Muscle of back (tissue), 13 donors: ENCODE results near the gene ERMAP. TPM values are rescaled to one million over a fixed set of nuclear protein-coding genes. Genes with fewer than 3 reads are reported as not detected.
A peak's percentile ranks its signal among the peaks of the same experiment; 100 is the strongest.

ENCODE experiments used
- DNase-seq, 3 donors: peaks; one replicate each; pipeline versions ENCODE4 v3.0.0 to v3.0.0-alpha.2; 2013
- long read RNA-seq, 9 donors: transcript quantifications; one replicate each; lab custom pipeline, GENCODE V29; 2026
- polyA plus RNA-seq, 10 donors: library from polyadenylated mRNA; unstranded; fragments of 120-200 nt; gene quantifications; one replicate each; pipeline ENCODE4 v1.2.1, GENCODE V29; 2013; ENCODE audit not compliant: insufficient read length in 10 of 10

ERMAP gene, protein sequence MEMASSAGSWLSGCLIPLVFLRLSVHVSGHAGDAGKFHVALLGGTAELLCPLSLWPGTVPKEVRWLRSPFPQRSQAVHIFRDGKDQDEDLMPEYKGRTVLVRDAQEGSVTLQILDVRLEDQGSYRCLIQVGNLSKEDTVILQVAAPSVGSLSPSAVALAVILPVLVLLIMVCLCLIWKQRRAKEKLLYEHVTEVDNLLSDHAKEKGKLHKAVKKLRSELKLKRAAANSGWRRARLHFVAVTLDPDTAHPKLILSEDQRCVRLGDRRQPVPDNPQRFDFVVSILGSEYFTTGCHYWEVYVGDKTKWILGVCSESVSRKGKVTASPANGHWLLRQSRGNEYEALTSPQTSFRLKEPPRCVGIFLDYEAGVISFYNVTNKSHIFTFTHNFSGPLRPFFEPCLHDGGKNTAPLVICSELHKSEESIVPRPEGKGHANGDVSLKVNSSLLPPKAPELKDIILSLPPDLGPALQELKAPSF
- 10 to 100 TPM in 3 of 10 donors, 1 to 10 TPM in 7; 5.9 to 12.0 (median 8.3) TPM for polyA plus RNA-seq
- long read RNA-seq, donor 1: 0 reads
- long read RNA-seq, donor 2: 0 reads
- long read RNA-seq, donor 3: 0 reads
- long read RNA-seq, donor 4: 0 reads
- long read RNA-seq, donor 5: 0 reads
- long read RNA-seq, donor 6: 0 reads
- long read RNA-seq, donor 7: 0 reads
- long read RNA-seq, donor 8: 0 reads
- long read RNA-seq, donor 9: 0 reads

DNA sequence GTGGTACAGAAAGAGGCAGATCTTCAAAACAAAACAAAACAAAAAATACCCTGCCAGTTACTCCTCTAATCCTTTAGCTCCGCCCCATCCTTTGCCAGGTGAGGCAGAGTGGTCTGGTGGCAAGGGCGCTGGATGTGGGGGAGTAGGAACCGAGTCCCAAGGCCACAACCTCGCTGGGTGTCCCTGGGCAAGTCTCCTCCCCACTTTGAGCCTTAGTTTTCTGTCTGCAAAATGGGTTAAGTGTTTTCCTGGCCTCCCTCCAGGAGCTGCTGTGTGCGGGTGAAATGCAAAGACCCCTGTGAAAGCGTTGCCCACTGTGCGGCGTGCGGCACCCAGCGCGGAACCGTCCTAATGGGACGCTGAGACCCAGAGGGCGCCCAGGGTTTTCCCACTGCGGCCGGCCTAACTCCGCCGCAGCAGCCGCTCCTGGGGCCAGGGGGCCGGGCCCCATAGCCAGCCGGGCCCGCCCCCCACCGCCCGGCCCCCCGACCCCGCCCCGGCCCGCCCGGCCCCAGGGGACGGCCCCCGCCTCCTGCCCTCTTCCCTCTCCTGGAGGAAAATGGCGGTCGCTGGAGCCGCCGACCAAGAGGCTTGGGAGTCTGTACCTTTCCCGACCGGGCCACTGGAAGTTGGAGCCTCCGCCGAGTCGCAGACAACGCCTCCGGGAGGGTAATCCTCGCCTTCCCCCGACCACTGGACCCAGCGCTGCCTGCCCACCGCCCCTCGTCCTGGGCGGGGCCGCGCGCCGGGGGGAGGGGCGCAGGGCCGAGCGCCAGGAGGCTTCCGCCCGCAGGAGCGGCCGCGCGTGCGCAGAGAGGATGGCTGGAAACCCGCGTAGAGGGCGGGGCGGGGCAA lies at the start of gene ERMAP, which contains the start of gene SVBP:
Gene ERMAP, plus strand, starts transcription at position 538 of the 855 bp plus-strand sequence. CDS start 13,327 bp downstream, outside the sequence.
Gene SVBP, minus strand, starts transcription at position 813 of the 855 bp plus-strand sequence. CDS start 853 bp downstream, outside the sequence.
- DNase-seq: peak; percentile 88 to 97 (median 93)

DNA sequence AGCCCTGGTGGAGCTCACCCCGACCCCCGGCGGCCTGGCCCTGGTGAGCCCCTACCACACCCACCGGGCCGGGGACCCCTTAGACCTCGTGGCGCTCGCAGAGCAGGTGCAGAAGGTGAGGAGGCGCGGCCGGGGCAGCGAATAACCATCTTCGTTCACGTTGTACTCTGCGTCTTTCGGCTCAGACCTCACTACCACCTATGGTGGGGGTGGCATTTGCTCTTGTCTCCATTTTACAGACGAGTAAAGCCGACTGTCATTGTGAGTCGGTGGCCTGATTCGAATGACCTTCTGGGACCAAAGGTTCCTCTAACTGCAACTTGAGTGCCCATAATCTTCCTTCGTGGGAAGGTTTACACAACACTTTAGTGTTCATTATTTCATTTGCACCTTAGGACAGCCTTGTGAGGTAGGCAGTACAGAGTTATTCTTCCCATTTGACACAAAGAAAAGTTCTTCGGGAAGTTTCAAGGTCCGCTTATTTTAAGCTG lies 49.4 kb upstream of the ERMAP start:
- no peak for DNase-seq

DNA sequence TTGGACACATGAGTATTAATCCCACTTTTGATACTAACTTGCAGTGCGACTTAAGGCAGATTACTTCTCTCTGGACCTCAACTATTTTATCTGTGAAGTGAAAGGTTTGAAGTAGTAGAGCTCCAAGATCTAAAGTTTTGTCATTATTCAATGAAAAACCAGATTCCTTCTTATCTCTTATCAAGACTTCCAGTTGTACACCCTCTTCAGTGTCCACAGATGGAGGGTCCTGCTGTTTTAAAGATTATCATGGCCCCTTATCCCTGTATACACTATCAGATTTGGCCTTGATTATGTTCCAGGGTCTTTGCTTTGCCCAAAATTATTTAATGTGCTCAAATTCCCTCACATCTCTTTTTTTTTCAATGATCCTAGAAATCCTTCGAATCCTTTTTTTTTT lies 48.8 kb upstream of the ERMAP start:
- DNase-seq: no peak

DNA sequence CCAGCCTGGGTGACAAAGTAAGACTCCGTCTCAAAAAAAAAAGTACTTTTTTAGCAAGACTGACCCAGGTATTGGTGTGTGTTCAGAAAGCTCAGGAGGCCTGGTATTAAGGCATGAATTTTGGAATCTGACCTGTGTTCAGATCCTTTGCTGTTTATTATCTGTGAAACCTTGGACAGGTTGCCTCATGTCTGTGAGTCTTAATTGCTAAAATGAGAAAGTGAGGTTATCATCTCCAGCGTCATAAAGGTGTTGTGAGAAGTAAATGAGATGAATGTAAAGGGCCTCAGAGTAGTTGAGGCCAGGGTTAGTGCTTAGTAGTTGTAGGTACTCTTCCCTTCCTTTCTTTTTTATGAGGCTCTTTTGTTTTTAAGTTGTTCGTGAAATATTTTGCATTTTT lies 47.1 kb upstream of the ERMAP start:
- no peak for DNase-seq

DNA sequence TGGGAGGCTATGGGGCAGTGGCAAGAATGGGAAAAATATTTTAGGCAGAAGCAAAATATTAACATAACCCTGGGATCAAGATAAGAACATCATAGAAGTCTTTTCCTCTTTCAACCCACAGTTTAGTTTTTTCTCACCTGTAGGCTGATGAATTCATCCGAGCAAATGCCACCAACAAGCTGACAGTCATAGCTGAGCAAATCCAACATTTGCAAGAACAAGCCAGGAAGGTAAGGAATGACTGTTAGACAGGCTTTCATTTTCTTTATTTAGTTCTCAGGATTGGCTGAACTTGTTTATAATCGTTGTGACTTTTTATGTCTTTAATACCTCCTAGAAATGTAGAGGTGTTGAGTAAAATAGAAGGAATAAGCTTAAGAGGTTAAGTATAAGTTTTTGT lies 43.5 kb upstream of the ERMAP start:
- no peak for DNase-seq

DNA sequence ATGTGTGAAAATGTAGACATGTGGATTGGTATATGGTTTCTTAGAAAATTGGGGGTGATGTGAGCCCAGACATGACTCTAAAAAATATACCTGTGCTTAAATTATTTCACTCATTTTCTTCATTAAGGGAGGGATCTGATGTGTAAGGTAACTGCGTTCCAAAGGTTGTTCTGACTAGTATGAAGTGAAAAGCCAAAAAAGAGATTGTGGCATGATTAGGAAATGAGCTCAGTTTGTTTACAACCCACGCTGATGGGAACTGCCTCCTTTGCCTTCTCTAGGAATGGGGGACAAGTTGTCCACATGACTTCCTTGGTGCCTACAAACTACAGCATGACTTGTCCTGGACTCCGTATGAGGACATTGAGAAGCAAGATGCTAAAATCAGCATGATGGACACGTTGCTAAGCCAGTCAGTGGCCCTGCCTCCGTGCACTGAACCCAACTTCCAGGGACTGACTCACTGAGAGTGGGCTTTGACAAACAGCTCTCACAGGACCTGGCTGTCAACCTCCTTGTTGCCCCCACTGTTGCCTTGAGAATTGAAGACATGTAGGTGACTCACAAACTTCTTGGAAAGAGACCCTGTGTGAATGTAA lies 41.9 kb upstream of the ERMAP start:
- no peak for DNase-seq

DNA sequence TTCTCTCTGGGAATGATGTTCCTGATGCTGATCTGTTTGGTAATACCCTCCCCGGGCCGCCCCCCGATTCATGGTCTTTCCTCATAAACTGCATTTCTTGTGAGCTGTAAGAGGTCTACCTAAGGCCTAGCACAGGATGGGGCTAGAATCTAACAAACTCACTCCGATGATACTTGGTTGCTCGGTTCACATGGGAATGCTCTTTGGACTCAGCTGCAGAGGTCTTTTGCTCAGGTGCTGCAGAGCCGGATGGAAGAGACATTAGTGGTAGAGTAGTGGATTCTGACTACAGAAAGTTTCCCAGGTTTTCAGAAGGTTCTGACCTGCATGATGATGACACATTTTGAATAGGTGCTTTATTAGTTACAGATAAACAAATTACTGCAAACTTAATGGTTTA lies 40.4 kb upstream of the ERMAP start:
- no peak for DNase-seq

DNA sequence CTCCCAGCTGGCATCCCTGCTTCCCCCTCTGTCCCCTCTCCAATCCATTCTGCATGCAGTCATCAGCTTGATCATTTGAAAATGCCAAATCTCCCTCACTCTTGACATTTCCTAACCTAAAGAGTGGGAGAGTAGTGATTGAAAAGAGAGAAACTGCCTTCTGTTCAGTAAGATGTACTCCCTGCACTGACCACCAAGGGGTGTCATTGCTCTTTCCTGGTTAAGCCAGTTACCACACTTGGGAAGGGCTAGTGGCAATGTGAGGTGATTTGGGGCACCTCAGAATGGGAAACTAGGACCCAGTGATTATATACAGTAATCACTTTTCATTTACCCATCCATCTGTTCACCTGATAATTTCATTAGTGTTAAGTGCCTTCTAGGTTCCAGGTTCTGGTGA lies 39.1 kb upstream of the ERMAP start:
- peak in 1 of 3 donors; percentile 40 for DNase-seq

DNA sequence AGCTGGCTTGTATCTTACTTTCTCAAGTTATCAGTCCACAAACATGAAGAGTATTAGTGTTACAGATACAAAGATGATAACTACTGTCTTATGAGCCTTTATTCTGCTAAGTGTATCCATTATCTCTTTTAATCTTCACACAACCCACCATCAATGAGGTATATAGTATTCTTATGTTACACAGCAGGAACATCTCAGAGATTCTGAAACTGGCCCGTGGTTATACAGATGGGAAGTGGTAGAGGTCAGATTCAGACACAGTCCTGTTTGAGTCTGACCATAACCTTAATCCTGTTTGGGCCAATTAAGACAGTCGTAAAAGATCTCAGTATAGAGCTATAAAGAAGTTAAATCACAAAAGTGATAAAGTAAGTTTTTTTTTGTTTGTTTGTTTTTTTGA lies 37.2 kb upstream of the ERMAP start:
- no peak for DNase-seq

DNA sequence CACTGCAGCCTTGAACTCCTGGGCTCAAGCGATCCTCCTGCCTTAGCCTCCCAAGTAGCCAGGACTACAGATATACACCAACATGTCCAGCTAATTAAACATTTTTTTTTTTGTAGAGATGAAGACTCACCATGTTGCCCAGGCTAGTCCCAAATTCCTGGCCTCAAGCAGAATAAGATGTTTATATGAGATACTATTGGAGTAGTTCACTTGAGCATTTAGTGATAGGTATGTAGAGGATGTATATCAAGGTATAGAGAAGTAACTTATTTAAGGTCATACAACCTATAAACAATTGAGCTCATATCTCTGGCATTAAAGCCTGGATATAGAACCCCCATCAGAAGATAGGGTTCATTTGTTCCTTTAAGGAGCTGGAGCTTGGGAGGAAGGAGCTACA lies 36.7 kb upstream of the ERMAP start:
- DNase-seq: no peak

DNA sequence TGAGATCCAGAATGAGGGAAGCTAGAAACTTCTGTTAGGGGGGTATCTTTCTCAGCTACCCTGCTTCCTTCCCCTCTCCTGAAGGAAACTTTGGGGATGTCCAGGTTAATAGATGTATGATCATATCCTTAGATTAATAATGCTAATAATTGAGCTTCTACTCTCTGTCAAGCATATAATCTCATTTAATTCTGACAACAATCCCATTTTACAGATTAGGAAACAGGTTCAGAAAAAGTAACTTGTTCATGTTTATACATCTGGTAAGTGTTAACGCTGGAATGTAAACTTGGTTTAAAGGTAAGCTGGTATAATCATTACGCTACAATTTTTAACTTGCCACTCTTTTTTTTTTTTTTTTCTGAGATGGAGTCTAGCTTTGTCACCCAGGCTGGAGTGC lies 33.8 kb upstream of the ERMAP start:
- no peak for DNase-seq

DNA sequence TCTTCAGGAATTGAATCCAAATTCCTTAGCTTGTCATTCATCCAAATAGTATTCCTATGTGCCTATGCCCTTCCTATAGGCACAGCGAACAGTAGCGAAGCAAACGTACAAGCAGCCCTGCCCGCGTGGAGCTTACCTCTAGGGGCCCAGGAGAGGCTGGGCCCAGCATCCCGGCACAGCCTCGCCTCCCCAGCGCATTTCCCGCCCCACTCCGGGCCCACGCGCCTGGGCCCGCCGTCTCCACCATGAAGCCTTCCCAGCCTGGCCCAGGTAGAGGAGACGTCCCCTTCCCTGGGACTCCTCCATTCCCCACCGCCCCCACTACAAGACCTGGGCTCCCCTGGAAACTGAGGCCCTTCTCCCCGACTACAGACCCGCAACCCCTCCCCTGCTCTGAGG lies 32.4 kb upstream of the ERMAP start:
- no peak for DNase-seq

DNA sequence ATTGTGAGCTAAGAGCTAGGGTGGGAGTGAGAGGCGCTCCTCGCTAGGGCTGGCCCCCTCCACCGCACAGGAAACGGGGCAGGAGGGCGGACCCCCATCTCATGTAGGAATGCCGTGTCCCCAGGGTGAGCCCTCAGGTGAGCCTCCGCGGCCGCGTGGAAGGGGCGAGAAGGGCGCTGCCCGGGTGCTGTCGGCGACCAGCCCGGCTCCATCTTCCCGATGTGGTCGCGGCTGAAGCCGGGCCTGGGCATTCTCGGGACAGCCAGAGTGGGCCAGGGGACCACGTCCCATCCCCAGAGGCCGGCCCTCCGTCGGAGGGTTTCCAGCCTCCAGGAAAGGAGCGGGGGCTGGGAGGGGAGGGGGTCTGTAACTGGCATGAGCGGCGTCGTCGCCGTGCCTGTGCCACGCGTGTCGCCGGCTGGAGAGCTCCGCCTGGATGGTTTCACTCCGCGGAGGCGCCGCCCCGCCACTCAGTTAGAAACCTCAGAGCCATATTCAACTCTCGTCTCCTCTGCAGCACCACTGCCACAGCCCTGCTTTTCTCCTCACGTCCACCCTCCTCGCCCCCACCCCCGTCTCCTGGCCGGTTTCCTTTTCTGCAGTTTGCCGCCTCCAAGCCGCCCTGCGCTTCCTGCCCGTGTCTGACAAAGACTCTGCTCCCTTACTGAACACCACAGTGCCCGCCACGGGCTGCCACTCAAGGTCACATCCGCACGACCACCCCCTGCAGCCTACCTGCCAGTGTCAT lies 31.8 kb upstream of the ERMAP start, which contains the start of gene TMEM269:
Gene TMEM269, plus strand, starts transcription at position 46 of the 748 bp plus-strand sequence. CDS start 4,903 bp downstream, outside the sequence.
- DNase-seq: peak in 1 of 3 donors; percentile 56

DNA sequence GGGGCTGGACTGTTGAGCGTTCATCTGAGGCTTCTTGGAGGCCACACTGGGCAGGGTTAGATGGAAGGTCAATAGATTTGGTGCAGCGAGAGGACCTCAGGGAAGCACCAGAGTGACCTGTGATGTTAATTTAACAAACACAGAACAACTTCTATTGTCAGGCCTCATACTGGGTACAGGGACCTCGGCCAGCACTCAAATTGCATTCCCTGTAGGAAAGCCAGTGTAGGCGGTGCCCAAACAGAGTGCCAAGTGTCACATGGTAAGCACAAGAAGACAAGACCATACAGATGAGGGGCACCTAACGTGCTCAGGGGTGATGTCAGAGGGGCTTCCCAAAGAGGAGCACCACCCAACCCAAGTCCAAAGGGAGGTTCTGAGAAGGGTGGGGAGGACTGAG lies 30.8 kb upstream of the ERMAP start:
- DNase-seq: no peak

DNA sequence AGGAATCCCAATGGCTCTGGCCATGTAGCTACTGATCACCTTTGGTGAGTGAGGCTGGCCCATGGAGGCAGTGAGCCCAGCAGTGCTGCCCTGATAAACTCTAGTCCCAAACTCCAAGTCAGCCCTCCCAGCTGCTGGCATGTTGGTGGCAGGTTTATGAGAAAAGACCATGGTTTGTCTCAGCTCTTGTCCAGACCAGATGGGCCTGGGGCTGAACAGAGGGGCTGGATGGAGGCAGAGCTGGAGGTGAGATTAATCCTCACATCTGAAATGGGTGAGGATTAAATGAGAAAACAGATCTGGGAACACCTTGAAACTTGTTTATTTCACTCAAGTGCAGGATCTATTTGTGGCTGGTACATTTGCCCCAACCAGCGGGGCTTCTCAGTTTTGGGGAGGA lies 28.9 kb upstream of the ERMAP start:
- DNase-seq: no peak

DNA sequence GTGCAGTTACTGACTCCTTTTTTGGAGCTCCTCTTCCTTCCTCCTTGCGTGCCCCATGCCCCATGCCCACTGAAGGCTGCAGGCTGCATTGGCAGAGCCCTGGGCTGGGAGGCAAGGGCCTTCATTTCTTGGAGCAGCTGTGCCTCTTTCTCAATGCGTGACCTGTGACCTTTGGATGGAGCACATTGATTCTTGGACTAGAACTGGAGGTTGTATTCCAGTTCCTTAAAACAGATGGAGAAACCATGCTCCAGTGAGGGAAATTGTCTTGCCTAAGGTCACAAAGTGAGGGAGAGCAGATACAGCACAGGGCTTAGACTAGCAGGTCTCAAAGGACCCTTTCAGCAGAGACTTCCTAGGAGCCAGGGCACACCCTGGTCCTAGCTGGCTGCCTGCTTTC lies 23.1 kb upstream of the ERMAP start:
- no peak for DNase-seq

DNA sequence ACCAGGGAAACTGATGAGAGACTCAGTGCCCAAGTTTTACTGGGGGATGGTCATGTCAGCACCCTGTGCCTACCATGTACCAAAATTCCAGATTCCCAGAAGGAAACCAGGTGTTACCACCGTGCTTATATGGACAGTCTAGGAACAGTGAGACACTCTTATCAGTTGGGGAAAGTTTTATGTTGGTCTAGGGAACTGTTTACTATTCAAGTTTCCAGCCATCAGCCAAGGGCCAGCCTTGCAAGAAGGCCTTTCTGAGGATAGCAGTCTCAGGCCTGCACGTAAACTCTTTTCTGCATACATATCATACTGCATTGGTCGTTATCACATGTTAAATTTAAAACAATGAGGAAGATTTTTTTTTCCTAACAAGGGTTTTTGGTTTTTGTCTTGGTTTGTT lies 19.5 kb upstream of the ERMAP start:
- DNase-seq: no peak

DNA sequence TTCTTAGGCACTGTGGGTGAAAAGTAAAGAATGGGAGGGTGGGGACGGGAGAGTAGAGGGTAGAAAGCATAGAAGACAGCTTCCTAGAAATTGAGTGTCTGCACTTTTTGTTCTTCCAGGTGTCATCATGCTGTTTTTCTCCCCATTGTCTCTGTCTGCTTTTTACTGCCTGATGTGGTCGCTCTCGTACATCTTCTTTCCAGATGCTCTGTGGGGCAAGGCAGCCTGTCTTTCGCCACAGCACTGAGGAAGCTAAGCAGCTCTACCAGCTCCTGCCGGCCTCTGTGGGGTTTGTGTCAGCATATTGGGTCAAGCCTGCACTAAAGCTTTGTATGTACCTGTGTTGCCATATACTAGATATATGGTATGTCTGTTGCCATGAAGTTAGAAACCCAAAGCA lies 18.9 kb upstream of the ERMAP start:
- no peak for DNase-seq

DNA sequence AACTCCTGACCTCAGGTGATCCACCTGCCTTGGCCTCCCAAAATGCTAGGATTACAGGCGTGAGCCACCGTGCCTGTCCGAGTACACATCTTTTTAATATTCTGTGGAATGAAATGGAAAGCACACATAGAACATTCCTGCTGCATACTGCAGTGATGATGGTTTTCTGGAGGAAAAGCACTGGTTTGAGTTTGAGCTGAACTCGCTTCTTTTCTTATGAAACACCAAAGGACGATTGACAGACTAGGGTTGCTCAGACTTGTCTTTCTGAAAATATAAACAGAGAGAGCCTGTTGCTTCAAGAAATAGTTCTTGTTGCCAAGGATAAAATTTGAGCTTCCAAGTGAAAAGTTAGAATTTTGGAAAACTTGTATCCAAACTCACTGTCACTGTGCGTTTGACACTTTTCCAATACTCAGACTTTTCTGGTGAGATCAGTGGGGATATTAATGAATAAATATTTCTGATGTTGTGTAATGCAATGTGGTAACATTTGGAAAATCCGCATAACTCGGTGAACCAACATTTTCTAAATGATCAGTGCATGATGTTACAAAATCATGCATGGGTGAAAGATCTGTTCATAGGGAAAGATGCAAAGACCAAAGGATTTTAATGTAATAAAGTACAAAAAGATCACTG lies 15.0 kb upstream of the ERMAP start:
- peak; percentile 21 to 51 (median 42) for DNase-seq

DNA sequence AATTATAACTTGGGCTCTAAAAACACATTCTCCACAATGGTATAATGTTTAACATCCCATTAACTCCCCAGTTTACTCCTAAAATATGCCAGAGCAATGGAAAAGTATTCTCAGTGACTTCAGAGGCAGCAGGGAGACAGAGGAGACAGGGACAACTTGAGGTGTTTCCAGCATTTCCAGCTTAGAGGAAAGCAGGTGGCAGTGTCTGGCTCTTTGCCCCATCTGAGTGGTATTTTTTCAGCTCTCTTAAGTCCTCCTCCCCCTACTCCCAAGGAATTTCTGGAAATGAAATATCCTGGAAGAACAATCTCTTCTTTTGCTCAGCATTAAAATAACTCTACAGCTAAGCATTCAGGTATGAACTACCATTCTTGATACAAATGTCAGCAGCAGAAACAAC lies 10.8 kb upstream of the ERMAP start:
- no peak for DNase-seq
